LNCaP clone FGC (cell line): ENCODE measurements around the gene PRPF40A.
A peak's percentile ranks its signal among the peaks of the same experiment; 100 is the strongest.

Source experiments
- DNase-seq: peaks from one replicate; pipeline ENCODE4 v3.0.0-alpha.2; 2011; ENCODE audit warnings: low read depth
- H3K4me3 ChIP-seq: 2 replicates; pipeline ENCODE4 v1.5.1; 2011; ENCODE audit warnings: mild to moderate bottlenecking, low read depth, low read length, control low read depth
- CTCF ChIP-seq: IDR thresholded peaks from 2 replicates; pipeline ENCODE4 v1.5.1; 2012; ENCODE audit warnings: mild to moderate bottlenecking; ENCODE audit not compliant: control insufficient read depth, insufficient read depth; ENCODE audit errors: extremely low read depth

Gene PRPF40A

GRCh38 chr2:152632736-152633135, 84.5 kb downstream of the PRPF40A start:
- no peak overlapping the region for H3K4me3 ChIP-seq
- no peak for DNase-seq
- no peak for TF ChIP-seq CTCF

- DNase-seq: no peak
- no peak for TF ChIP-seq CTCF
- H3K4me3 ChIP-seq: no peak overlapping the region
Observed at GRCh38 chr2:152630466-152630865, 86.8 kb downstream of the PRPF40A start.

- no peak for DNase-seq
- no peak overlapping the region for H3K4me3 ChIP-seq
- no peak for TF ChIP-seq CTCF
Observed at GRCh38 chr2:152629202-152629601, 88.1 kb downstream of the PRPF40A start.

- DNase-seq: no peak
- TF ChIP-seq CTCF: peak; percentile 57
Observed at GRCh38 chr2:152627351-152627957, 89.8 kb downstream of the PRPF40A start.

GRCh38 chr2:152626911-152627339, 90.3 kb downstream of the PRPF40A start:
- no peak overlapping the region for H3K4me3 ChIP-seq
- no peak for TF ChIP-seq CTCF
- no peak for DNase-seq

More at GRCh38 chr2:152627351-152627957, 89.8 kb downstream of the PRPF40A start:
- H3K4me3 ChIP-seq: no peak overlapping the region

GRCh38 chr2:152624805-152625204, 92.5 kb downstream of the PRPF40A start:
- no peak for TF ChIP-seq CTCF
- no peak overlapping the region for H3K4me3 ChIP-seq
- no peak for DNase-seq

- H3K4me3 ChIP-seq: no peak overlapping the region
Observed at GRCh38 chr2:152623775-152624174, 93.5 kb downstream of the PRPF40A start.

More at GRCh38 chr2:152623775-152624174, 93.5 kb downstream of the PRPF40A start:
- DNase-seq: no peak
- TF ChIP-seq CTCF: no peak
